ENCODE data around the gene LRMDA. TPM values are rescaled to one million over a fixed set of nuclear protein-coding genes. Genes with fewer than 3 reads are reported as not detected.

Gene LRMDA
- total RNA-seq, 4 donors from 2014 or later = 2.2 to 7.8 (median 4.5) TPM

DNA sequence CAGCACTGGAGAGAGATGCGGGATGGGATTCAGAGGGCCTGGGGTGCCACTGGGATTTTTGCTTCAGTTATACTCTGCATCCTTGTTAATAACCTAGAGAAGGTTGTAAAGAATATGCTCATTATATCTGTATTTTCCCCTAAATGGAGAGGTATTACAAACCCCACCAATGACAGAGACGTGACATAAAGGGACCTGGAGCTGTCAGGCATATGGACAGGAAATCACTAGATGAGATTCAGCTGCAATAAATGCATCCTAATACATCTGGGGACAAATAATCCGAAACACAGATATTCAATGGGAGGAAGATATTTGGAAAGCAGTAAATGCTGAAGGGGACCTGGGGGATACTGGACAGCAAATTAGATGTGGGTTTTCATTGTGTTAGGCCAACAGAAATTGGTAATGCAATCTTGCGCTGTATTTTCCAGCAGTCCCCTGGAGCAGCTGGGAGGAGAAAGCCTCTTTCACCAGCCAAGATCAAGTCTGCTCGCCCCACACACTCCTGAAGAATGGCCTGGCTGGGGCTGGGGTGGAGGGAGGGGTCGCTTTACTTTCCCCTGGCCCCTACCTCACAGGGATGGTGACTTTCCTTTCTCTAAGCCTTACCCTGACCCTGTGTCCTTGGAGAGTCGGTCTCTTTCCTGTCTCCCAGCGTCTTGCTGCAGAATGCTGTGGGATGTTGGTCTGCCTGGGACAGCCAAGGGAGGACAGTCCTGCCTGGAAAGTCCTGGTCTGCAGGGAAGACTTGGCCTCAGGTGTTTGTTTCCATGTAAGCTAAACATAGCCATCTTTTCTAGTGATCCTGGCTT lies 653.8 kb downstream of the LRMDA start:
- in situ Hi-C loops (cut with MboI; ENCODE audit: low pct_ligation_motif_present in 1 of 4, low pct_unique_long_range_greater_than_20kb in 1 of 4, low sequenced_read_pairs in 3 of 4) = no loop called here
- no peak for TF ChIP-seq POLR2A (IDR thresholded peaks at IDR 0.05)
- no peak for TF ChIP-seq POLR2AphosphoS5 (IDR thresholded peaks at IDR 0.05)
- TF ChIP-seq, protein P1, sequence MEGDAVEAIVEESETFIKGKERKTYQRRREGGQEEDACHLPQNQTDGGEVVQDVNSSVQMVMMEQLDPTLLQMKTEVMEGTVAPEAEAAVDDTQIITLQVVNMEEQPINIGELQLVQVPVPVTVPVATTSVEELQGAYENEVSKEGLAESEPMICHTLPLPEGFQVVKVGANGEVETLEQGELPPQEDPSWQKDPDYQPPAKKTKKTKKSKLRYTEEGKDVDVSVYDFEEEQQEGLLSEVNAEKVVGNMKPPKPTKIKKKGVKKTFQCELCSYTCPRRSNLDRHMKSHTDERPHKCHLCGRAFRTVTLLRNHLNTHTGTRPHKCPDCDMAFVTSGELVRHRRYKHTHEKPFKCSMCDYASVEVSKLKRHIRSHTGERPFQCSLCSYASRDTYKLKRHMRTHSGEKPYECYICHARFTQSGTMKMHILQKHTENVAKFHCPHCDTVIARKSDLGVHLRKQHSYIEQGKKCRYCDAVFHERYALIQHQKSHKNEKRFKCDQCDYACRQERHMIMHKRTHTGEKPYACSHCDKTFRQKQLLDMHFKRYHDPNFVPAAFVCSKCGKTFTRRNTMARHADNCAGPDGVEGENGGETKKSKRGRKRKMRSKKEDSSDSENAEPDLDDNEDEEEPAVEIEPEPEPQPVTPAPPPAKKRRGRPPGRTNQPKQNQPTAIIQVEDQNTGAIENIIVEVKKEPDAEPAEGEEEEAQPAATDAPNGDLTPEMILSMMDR (IDR thresholded peaks at IDR 0.05) = no peak
- TF ChIP-seq EP300 (IDR thresholded peaks at IDR 0.05; ENCODE audit: low read depth) = no peak
- Histone ChIP-seq H3K4me1 (peaks cover 0 to 44% (median 7%) of the 10 kb centered on the region in 4 donors), H3K36me3 (no peaks in the 10 kb centered on the region), H3K9me3 (no peaks in the 10 kb centered on the region), H3K27ac (peak overlapping the region in 1 of 4 donors; percentile 76), H3K4me3 (no peak overlapping the region), H3K27me3 (no peaks in the 10 kb centered on the region)
- DNase-seq = no peak
- 84 to 94% methylated on average over 2 to 8 of the region's 8 CpGs for WGBS, 2 donors (ENCODE audit: low coverage in 1 of 2)
- intact Hi-C loops (cut with DNase I; ENCODE audit: low total_unique reads) = loop anchor here (5.0 kb wide), 1 partner anchor 312 kb away; no protein-coding TSS in a partner anchor

GRCh38 chr10:76085817-76086167 lies 654.4 kb downstream of the LRMDA start:
- no peak overlapping the region for H3K4me3 ChIP-seq
- H3K36me3 ChIP-seq = no peaks in the 10 kb centered on the region
- H3K4me1 ChIP-seq = peaks cover 0 to 38% (median 7%) of the 10 kb centered on the region in 4 donors
- TF ChIP-seq POLR2A (IDR thresholded peaks at IDR 0.05) (no peak), EP300 (IDR thresholded peaks at IDR 0.05; ENCODE audit: low read depth) (no peak), POLR2AphosphoS5 (IDR thresholded peaks at IDR 0.05) (no peak)
- TF ChIP-seq, protein P1 (IDR thresholded peaks at IDR 0.05) = no peak
- peak overlapping the region in 3 of 4 donors; percentile 22 to 76 (median 58) for H3K27ac ChIP-seq
- intact Hi-C loops (cut with DNase I; ENCODE audit: low total_unique reads) (loop anchor here (5.0 kb wide), 1 partner anchor 312 kb away; no protein-coding TSS in a partner anchor), in situ Hi-C loops (cut with MboI; ENCODE audit: low pct_ligation_motif_present in 1 of 4, low pct_unique_long_range_greater_than_20kb in 1 of 4, low sequenced_read_pairs in 3 of 4) (no loop called here)
- no peak for DNase-seq
- H3K9me3 ChIP-seq = no peaks in the 10 kb centered on the region
- 82 to 88% methylated on average over 2 to 4 of the region's 4 CpGs for WGBS, 2 donors (ENCODE audit: low coverage in 1 of 2)
- H3K27me3 ChIP-seq = no peaks in the 10 kb centered on the region

- Histone ChIP-seq H3K4me3 (no peak overlapping the region), H3K27me3 (no peaks in the 10 kb centered on the region), H3K9me3 (no peaks in the 10 kb centered on the region), H3K4me1 (peaks cover 0 to 34% (median 7%) of the 10 kb centered on the region in 4 donors), H3K36me3 (no peaks in the 10 kb centered on the region), H3K27ac (peak overlapping the region; percentile 22 to 76 (median 54))
- intact Hi-C loops (cut with DNase I; ENCODE audit: low total_unique reads) (loop anchor here (5.0 kb wide), 1 partner anchor 311 kb away; no protein-coding TSS in a partner anchor), in situ Hi-C loops (cut with MboI; ENCODE audit: low pct_ligation_motif_present in 1 of 4, low pct_unique_long_range_greater_than_20kb in 1 of 4, low sequenced_read_pairs in 3 of 4) (no loop called here)
- WGBS, 2 donors (ENCODE audit: low coverage in 1 of 2) = 52% methylated on average over 6 of the region's 6 CpGs; no CpG with 5 or more reads in 1 of the 2 donors
- no peak for TF ChIP-seq POLR2A (IDR thresholded peaks at IDR 0.05)
- TF ChIP-seq EP300 (IDR thresholded peaks at IDR 0.05; ENCODE audit: low read depth) = no peak
- TF ChIP-seq POLR2AphosphoS5 (IDR thresholded peaks at IDR 0.05) = peak in 2 of 3 donors; percentile 28 to 71
- DNase-seq = no peak
Measured at GRCh38 chr10:76086170-76086760, 654.8 kb downstream of the LRMDA start.

DNA sequence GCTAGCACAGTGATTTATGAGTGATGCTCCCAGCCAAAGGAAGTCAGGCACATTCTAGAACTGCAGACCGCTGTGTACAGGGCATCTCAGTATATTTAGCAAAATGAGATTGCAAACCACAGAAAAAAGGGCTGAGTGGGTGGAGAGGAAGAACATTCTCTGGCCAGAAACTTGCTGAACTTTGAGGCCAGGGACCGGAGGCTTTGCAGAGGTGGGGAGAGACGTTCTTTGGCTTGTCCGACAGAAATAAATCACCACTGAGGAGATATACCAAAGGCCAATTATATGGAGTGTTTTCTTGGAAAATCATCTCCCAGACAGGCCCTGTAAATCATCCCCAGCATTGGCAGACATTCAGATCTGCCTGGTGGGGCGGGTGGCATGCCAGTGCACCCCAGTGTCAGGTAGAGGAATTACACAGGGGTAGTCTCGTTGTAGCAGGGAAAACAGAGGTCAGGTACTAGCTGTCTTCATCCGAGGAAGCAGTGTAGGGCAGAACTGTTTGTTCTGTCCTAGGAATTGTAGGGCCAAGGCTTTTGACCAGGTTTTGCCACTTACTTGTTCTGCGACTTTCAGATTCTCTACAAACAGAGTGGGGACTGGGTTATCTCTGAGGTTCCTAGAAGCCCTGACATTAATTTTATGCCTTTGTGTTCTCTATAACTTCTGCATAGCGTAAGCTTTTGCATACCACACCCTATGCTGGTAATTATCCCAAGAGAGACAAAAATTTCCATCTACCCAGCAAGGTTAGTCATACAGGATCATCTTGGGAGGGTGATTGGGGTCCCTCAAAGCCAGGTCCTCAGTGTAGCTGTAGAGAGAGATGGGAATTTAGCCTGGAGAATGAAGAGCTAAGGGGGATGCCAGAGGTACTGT lies 655.6 kb downstream of the LRMDA start:
- in situ Hi-C loops (cut with MboI; ENCODE audit: low pct_ligation_motif_present in 1 of 4, low pct_unique_long_range_greater_than_20kb in 1 of 4, low sequenced_read_pairs in 3 of 4) = no loop called here
- Histone ChIP-seq H3K27ac (peak overlapping the region; percentile 22 to 76 (median 54)), H3K36me3 (no peaks in the 10 kb centered on the region), H3K4me1 (peaks cover 0 to 37% (median 7%) of the 10 kb centered on the region in 4 donors), H3K27me3 (no peaks in the 10 kb centered on the region), H3K4me3 (no peak overlapping the region), H3K9me3 (no peaks in the 10 kb centered on the region)
- TF ChIP-seq POLR2A (IDR thresholded peaks at IDR 0.05) (no peak), EP300 (IDR thresholded peaks at IDR 0.05; ENCODE audit: low read depth) (peak; percentile 4), POLR2AphosphoS5 (IDR thresholded peaks at IDR 0.05) (peak; percentile 62 to 83 (median 73))
- TF ChIP-seq, protein P1 (IDR thresholded peaks at IDR 0.05) = peak; percentile 74 to 94 (median 79)
- intact Hi-C loops (cut with DNase I; ENCODE audit: low total_unique reads) = loop anchor here (5.0 kb wide), 1 partner anchor 310 kb away; no protein-coding TSS in a partner anchor
- WGBS, 2 donors (ENCODE audit: low coverage in 1 of 2) = 24 to 35% methylated on average over 4 to 9 of the region's 9 CpGs
- DNase-seq = peak; percentile 76

Data from transverse colon (tissue), 4 donors.